DMS153 treated with DMSO at 0.1 percent for 48 hours (cell line): Measurements from ENCODE around the gene NAA25.
"Not testable (repeated sequence)": the region's sequence is repeated elsewhere in the genome, so short reads cannot be mapped to it uniquely, and the experiment has no call there.

Experiments
- DNase-seq: peaks from one replicate; lab custom pipeline; 2025; ENCODE audit not compliant: unreplicated experiment; lab: John Stamatoyannopoulos, UW

The NAA25 gene

GRCh38 chr12:112063273-112063672, 45.3 kb downstream of the NAA25 start:
- no peak for DNase-seq

- DNase-seq: no peak
These were observed 47.4 kb downstream of the NAA25 start for GRCh38 chr12:112061137-112061536.

- no peak for DNase-seq
These were observed 59.2 kb downstream of the NAA25 start for GRCh38 chr12:112049351-112049750.

GRCh38 chr12:112046003-112046402, 62.6 kb downstream of the NAA25 start:
- no peak for DNase-seq

- not testable (repeated sequence) for DNase-seq
These were observed 72.0 kb downstream of the NAA25 start for GRCh38 chr12:112036614-112037013.

- no peak for DNase-seq
These were observed 73.3 kb downstream of the NAA25 start for GRCh38 chr12:112035219-112035785.

- DNase-seq: no peak
These were observed 76.3 kb downstream of the NAA25 start for GRCh38 chr12:112032292-112032691.

- DNase-seq: no peak
These were observed 77.1 kb downstream of the NAA25 start for GRCh38 chr12:112031472-112031871.

GRCh38 chr12:112029301-112029700, 79.3 kb downstream of the NAA25 start:
- DNase-seq: no peak

GRCh38 chr12:112025808-112026375, 82.7 kb downstream of the NAA25 start:
- no peak for DNase-seq

GRCh38 chr12:112023759-112024396, 84.7 kb downstream of the NAA25 start:
- no peak for DNase-seq

GRCh38 chr12:112022241-112023016, 86.2 kb downstream of the NAA25 start:
- no peak for DNase-seq

- DNase-seq: no peak
These were observed 87.6 kb downstream of the NAA25 start for GRCh38 chr12:112020947-112021457.

- DNase-seq: no peak
These were observed 89.9 kb downstream of the NAA25 start for GRCh38 chr12:112018571-112019237.

GRCh38 chr12:112017041-112017440, 91.5 kb downstream of the NAA25 start:
- DNase-seq: no peak

GRCh38 chr12:112015938-112016337, 92.6 kb downstream of the NAA25 start:
- no peak for DNase-seq

- peak; percentile 57 for DNase-seq
These were observed 94.8 kb downstream of the NAA25 start for GRCh38 chr12:112013601-112014402.

- DNase-seq: peak; percentile 97
These were observed 95.6 kb downstream of the NAA25 start, which contains the start of the genes ERP29 and TMEM116 for GRCh38 chr12:112012775-112013600. Gene ERP29 (plus strand): TSS chr12:112013426. CDS start chr12:112013466, 40 bp downstream. Gene TMEM116 (minus strand): TSS chr12:112013165. CDS start chr12:112005270, 7,895 bp downstream.

- DNase-seq: no peak
These were observed 96.9 kb downstream of the NAA25 start for GRCh38 chr12:112011685-112012084.
